ENCODE measurements around the gene NTSR2. TPM values are rescaled to one million over a fixed set of nuclear protein-coding genes. Genes with fewer than 3 reads are reported as not detected.

Gene NTSR2
- total and polyA plus RNA-seq, 2 of the 8 experiments (the other 6 are each of a cell fraction or from before 2014, with no cell fraction given) = 0.05 TPM; not detected in 1

GRCh38 chr2:11665028-11665427 lies 5.0 kb downstream of the NTSR2 start (continued):
- TF ChIP-seq CHD7 (IDR thresholded peaks at IDR 0.05; ENCODE audit: insufficient replicate concordance, low read length) = no peak
- TF ChIP-seq EGR1 (IDR thresholded peaks at IDR 0.05; ENCODE audit: borderline replicate concordance, low read depth, low read length) = no peak
